Trophoblast cell (in vitro differentiated cells and primary cell): ENCODE results near the gene STAMBPL1.

Experiments used
- DNase-seq, 2 donors: peaks; one replicate each; pipeline ENCODE4 v3.0.0-alpha.2; 2016
- H2AFZ ChIP-seq: 2 replicates; pipeline ENCODE4 v1.6.1; 2013; ENCODE audit warnings: low read length, moderate library complexity, mild to moderate bottlenecking; ENCODE audit not compliant: insufficient read depth, poor library complexity
- H2AK5ac ChIP-seq: 2 replicates; pipeline ENCODE4 v1.6.1; 2013; ENCODE audit warnings: mild to moderate bottlenecking, low read length
- H2BK120ac ChIP-seq: 2 replicates; pipeline ENCODE4 v1.6.1; 2013; ENCODE audit warnings: low read length, mild to moderate bottlenecking, moderate library complexity; ENCODE audit not compliant: insufficient read depth, poor library complexity
- H2BK12ac ChIP-seq: 2 replicates; pipeline ENCODE4 v1.6.1; 2013; ENCODE audit warnings: mild to moderate bottlenecking, low read length, moderate library complexity
- H2BK5ac ChIP-seq: 2 replicates; pipeline ENCODE4 v1.6.1; 2013; ENCODE audit warnings: low read length, low read depth, moderate library complexity, mild to moderate bottlenecking; ENCODE audit not compliant: poor library complexity
- H3K14ac ChIP-seq: 2 replicates; pipeline ENCODE4 v1.6.1; 2013; ENCODE audit warnings: mild to moderate bottlenecking, low read length
- H3K18ac ChIP-seq: 2 replicates; pipeline ENCODE4 v1.6.1; 2013; ENCODE audit warnings: mild to moderate bottlenecking, low read length
- H3K23ac ChIP-seq: 2 replicates; pipeline ENCODE4 v1.6.1; 2013; ENCODE audit warnings: low read length
- H3K27ac ChIP-seq: 2 replicates; pipeline ENCODE4 v1.5.1; 2013; ENCODE audit warnings: low read depth, mild to moderate bottlenecking, inconsistent platforms, low read length, moderate library complexity
- H3K27me3 ChIP-seq: 2 replicates; pipeline ENCODE4 v1.6.1; 2013; ENCODE audit warnings: inconsistent platforms, mild to moderate bottlenecking, low read length, moderate library complexity; ENCODE audit not compliant: insufficient read depth
- H3K36me3 ChIP-seq, 2 experiments: 1 replicate in 1 of 2; 2 replicates in 1 of 2; pipeline ENCODE4 v1.6.1; 2013; ENCODE audit warnings: low read length in 2 of 2, mild to moderate bottlenecking in 2 of 2, moderate library complexity in 1 of 2; ENCODE audit not compliant: insufficient read depth in 2 of 2, control insufficient read depth in 1 of 2
- H3K4ac ChIP-seq: 2 replicates; pipeline ENCODE4 v1.6.1; 2013; ENCODE audit warnings: low read depth, mild to moderate bottlenecking, low read length, moderate library complexity
- H3K4me1 ChIP-seq, 2 experiments: 1 replicate in 1 of 2; 2 replicates in 1 of 2; pipeline ENCODE4 v1.6.1; 2013; ENCODE audit warnings: low read length in 2 of 2, mild to moderate bottlenecking in 2 of 2, moderate library complexity in 1 of 2; ENCODE audit not compliant: insufficient read depth in 2 of 2, control insufficient read depth in 1 of 2
- H3K4me2 ChIP-seq: 2 replicates; pipeline ENCODE4 v1.6.1; 2013; ENCODE audit warnings: inconsistent platforms, mild to moderate bottlenecking, low read length, moderate library complexity
- H3K4me3 ChIP-seq: 2 replicates; pipeline ENCODE4 v1.5.1; 2013; ENCODE audit warnings: mild to moderate bottlenecking, low read depth, low read length, inconsistent platforms
- H3K79me1 ChIP-seq: one replicate; pipeline ENCODE4 v1.6.1; 2013; ENCODE audit warnings: low read length
- H3K79me2 ChIP-seq: 2 replicates; pipeline ENCODE4 v1.6.1; 2013; ENCODE audit warnings: low read length, mild to moderate bottlenecking; ENCODE audit not compliant: control insufficient read depth, insufficient read depth, poor library complexity
- H3K9ac ChIP-seq: 2 replicates; pipeline ENCODE4 v1.6.1; 2013; ENCODE audit warnings: mild to moderate bottlenecking, low read length
- H3K9me3 ChIP-seq: 2 replicates; pipeline ENCODE4 v1.6.1; 2013; ENCODE audit warnings: low read depth, mild to moderate bottlenecking, control low read depth, inconsistent platforms, low read length; ENCODE audit not compliant: insufficient read depth
- H4K12ac ChIP-seq: 2 replicates; pipeline ENCODE4 v1.6.1; 2013; ENCODE audit warnings: low read depth, mild to moderate bottlenecking, low read length, moderate library complexity
- H4K8ac ChIP-seq: 2 replicates; pipeline ENCODE4 v1.6.1; 2013; ENCODE audit warnings: low read depth, mild to moderate bottlenecking, low read length, moderate library complexity
- H4K91ac ChIP-seq: one replicate; pipeline ENCODE4 v1.6.1; 2013; ENCODE audit warnings: low read depth, mild to moderate bottlenecking, low read length, moderate library complexity
- WGBS: extraction: QIAGEN DNeasy Blood & Tissue Kit; methylation state at CpG from one replicate; pipeline ENCODE4 v1.1.7; 2013; ENCODE audit warnings: missing lambda C conversion rate; ENCODE audit not compliant: insufficient read length, insufficient coverage; ENCODE audit errors: extremely low coverage; 5-methylcytosine and 5-hydroxymethylcytosine counted together

The STAMBPL1 gene

DNA sequence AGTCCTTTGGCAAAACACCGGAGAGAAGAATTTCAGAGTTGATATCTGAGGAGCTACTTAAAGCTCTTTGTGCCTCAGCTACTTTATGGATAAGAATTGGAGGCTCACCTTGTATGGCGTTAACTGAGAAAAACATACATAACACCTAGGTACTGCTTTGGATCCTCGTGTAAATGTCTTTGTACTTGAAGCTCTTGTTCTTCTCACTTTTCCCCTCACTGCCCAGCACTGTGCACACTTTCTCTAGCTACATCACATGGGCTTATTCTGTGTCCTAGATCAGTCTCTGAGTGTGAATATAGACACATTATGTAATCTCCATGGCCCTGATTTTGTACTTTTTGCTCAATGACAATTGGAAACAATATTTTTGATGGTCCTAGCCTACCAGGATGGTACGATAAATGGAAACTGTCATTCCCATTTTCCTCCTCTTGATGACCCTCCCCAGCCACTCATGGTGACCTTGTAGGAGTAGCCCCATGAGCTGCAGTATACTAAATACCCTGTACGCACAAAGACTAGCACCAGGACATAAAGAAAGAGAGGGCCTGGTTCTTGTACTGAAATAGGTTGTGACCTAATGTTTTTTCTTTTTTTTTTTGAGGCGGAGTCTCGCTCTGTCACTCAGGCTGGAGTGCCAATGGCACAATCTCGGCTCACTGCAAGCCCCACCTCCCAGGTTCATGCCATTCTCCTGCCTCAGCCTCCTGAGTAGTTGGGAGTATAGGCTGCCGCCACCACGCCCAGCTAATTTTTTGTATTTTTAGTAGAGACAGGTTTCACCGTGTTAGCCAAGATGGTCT is 22.1 kb downstream of the STAMBPL1 start:
- H4K12ac ChIP-seq: no peak overlapping the region
- H3K23ac ChIP-seq: no peak overlapping the region
- H3K9me3 ChIP-seq: no peaks in the 10 kb centered on the region
- peaks cover 0 to under 1% of the 10 kb centered on the region in 2 experiments for H3K4me1 ChIP-seq
- H4K91ac ChIP-seq: no peak overlapping the region
- H3K18ac ChIP-seq: no peak overlapping the region
- no peak overlapping the region for H3K9ac ChIP-seq
- no peak overlapping the region for H3K4me3 ChIP-seq
- no peak overlapping the region for H2AFZ ChIP-seq
- H4K8ac ChIP-seq: no peak overlapping the region
- H3K4ac ChIP-seq: no peak overlapping the region
- no peak overlapping the region for H3K14ac ChIP-seq
- H2BK5ac ChIP-seq: no peak overlapping the region
- H3K4me2 ChIP-seq: no peak overlapping the region
- H3K79me2 ChIP-seq: no peaks in the 10 kb centered on the region
- H3K36me3 ChIP-seq: no peaks in the 10 kb centered on the region
- H2AK5ac ChIP-seq: no peak overlapping the region
- no CpG with 5 or more reads among the region's 11 CpGs for WGBS
- DNase-seq: no peak
- no peaks in the 10 kb centered on the region for H3K79me1 ChIP-seq
- H3K27me3 ChIP-seq: no peaks in the 10 kb centered on the region
- H2BK12ac ChIP-seq: no peak overlapping the region
- H3K27ac ChIP-seq: no peak overlapping the region
- no peak overlapping the region for H2BK120ac ChIP-seq

DNA sequence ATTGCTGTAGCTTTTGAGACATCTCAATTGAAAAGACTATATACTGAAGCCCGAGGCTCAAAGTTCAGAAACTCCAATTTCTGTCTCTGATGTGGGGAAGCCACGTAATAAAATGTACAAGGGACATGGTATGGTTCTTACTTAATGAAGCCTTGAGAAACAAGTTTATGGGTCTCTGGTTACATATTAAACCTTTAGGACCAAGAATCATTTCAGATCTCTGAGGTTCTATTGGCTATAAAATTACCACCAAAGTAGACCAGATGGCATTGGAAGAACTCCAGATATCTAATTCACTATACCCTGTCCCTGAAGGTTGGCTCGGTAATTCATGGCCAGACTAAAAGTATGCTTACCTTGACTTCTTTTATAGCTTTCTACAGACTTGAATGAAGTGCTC is 23.7 kb downstream of the STAMBPL1 start:
- H2BK12ac ChIP-seq: no peak overlapping the region

DNA sequence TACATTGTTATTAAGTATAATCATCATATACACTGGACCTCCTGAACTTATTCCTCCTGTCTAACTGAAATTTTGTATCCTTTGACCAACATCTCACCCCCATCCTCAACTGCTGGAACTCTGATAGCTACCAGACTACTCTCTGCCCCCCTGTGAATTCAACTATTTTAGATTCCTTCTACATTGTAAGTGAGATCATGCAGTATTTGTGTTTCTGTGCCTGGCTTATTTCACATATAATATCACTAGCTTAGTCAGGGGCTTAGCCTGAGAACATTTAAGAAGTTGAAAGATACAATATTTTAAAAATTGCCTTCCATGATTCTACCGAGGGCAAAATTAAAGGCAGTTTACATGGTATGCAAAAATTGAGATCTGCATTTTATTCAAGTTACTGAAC is 26.9 kb downstream of the STAMBPL1 start:
- H2BK5ac ChIP-seq: no peak overlapping the region
- H2BK120ac ChIP-seq: no peak overlapping the region
- no peak overlapping the region for H4K91ac ChIP-seq
- no peak overlapping the region for H4K8ac ChIP-seq
- H3K4me1 ChIP-seq: no peaks in the 10 kb centered on the region
- H3K4me2 ChIP-seq: no peak overlapping the region
- no peak overlapping the region for H3K18ac ChIP-seq
- H3K4ac ChIP-seq: no peak overlapping the region
- no peak overlapping the region for H2AK5ac ChIP-seq
- no peak overlapping the region for H2AFZ ChIP-seq
- H3K9me3 ChIP-seq: no peaks in the 10 kb centered on the region
- H3K4me3 ChIP-seq: no peak overlapping the region
- no peak overlapping the region for H4K12ac ChIP-seq
- no peaks in the 10 kb centered on the region for H3K27me3 ChIP-seq
- DNase-seq: no peak
- no peak overlapping the region for H3K23ac ChIP-seq
- WGBS: no CpG with 5 or more reads among the region's 1 CpG
- no peaks in the 10 kb centered on the region for H3K36me3 ChIP-seq
- no peaks in the 10 kb centered on the region for H3K79me1 ChIP-seq
- no peak overlapping the region for H3K9ac ChIP-seq
- no peak overlapping the region for H3K27ac ChIP-seq
- H2BK12ac ChIP-seq: no peak overlapping the region
- no peak overlapping the region for H3K14ac ChIP-seq
- H3K79me2 ChIP-seq: no peaks in the 10 kb centered on the region

More for the DNA sequence above, 23.7 kb downstream of the STAMBPL1 start:
- H2BK120ac ChIP-seq: no peak overlapping the region
- H4K12ac ChIP-seq: no peak overlapping the region
- no peak overlapping the region for H3K4me3 ChIP-seq
- no peak overlapping the region for H3K4ac ChIP-seq
- H3K4me1 ChIP-seq: no peaks in the 10 kb centered on the region
- no peak overlapping the region for H3K9ac ChIP-seq
- no peak overlapping the region for H3K18ac ChIP-seq
- no peak overlapping the region for H3K23ac ChIP-seq
- no peaks in the 10 kb centered on the region for H3K79me2 ChIP-seq
- H2AK5ac ChIP-seq: no peak overlapping the region
- H3K14ac ChIP-seq: no peak overlapping the region
- WGBS: no CpG with 5 or more reads among the region's 3 CpGs
- H3K27ac ChIP-seq: no peak overlapping the region
- no peak overlapping the region for H3K4me2 ChIP-seq
- H4K91ac ChIP-seq: no peak overlapping the region
- H3K79me1 ChIP-seq: no peaks in the 10 kb centered on the region
- DNase-seq: no peak
- no peaks in the 10 kb centered on the region for H3K9me3 ChIP-seq
- H3K36me3 ChIP-seq: no peaks in the 10 kb centered on the region
- no peaks in the 10 kb centered on the region for H3K27me3 ChIP-seq
- H2BK5ac ChIP-seq: no peak overlapping the region
- no peak overlapping the region for H2AFZ ChIP-seq
- H4K8ac ChIP-seq: no peak overlapping the region

DNA sequence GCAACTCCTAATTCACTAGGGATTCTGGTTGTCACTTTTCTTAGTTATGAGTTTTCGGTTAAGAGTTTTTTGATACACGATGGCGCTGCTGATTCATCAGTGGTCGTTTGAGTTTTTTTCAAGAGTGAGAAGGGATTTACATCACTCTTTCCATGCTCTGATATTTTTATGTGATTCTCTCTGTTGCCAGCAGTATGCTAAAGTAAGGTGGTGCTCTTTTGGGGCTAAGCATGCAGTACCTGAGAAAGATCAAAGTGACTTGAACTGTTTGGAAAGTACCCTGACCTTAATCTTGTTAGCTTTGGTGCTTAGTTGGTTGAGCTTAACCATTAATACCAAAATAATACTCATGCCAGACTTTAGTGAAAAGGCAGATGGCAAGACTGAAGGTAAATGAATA is 28.1 kb downstream of the STAMBPL1 start:
- Histone ChIP-seq H3K27ac (no peak overlapping the region), H4K91ac (no peak overlapping the region), H3K4ac (no peak overlapping the region), H2AFZ (no peak overlapping the region), H3K18ac (no peak overlapping the region), H2BK12ac (no peak overlapping the region), H3K9ac (no peak overlapping the region), H3K4me1 (no peaks in the 10 kb centered on the region), H2BK5ac (no peak overlapping the region), H3K79me2 (no peaks in the 10 kb centered on the region), H4K8ac (no peak overlapping the region), H3K9me3 (no peaks in the 10 kb centered on the region), H3K4me3 (no peak overlapping the region), H3K4me2 (no peak overlapping the region), H3K79me1 (no peaks in the 10 kb centered on the region), H3K23ac (no peak overlapping the region), H4K12ac (no peak overlapping the region), H3K14ac (no peak overlapping the region), H2AK5ac (no peak overlapping the region), H2BK120ac (no peak overlapping the region), H3K36me3 (no peaks in the 10 kb centered on the region), H3K27me3 (no peaks in the 10 kb centered on the region)
- no peak for DNase-seq
- WGBS: no CpG with 5 or more reads among the region's 4 CpGs
